Immature natural killer cell (primary cell): Measurements from ENCODE around the gene KRT83. TPM values are rescaled to one million over a fixed set of nuclear protein-coding genes. Genes with fewer than 3 reads are reported as not detected.
A peak's percentile ranks its signal among the peaks of the same experiment; 100 is the strongest.
"Not testable (repeated sequence)": the region's sequence is repeated elsewhere in the genome, so short reads cannot be mapped to it uniquely, and the experiment has no call there.

Source experiments
- DNase-seq, 3 donors: peaks; one replicate each; pipeline ENCODE4 v3.0.0; 2022; ENCODE audit warnings: mixed read lengths in 1 of 3
- H3K27ac Mint-ChIP-seq, 6 donors: one replicate each; pipeline ENCODE4 v1.8.0; 2020; ENCODE audit warnings: mixed read lengths in 6 of 6, mild to moderate bottlenecking in 5 of 6, inconsistent platforms in 4 of 6, moderate library complexity in 3 of 6
- H3K27me3 Mint-ChIP-seq, 3 donors: one replicate each; pipeline ENCODE4 v1.8.0; 2020 to 2021; ENCODE audit warnings: low read depth in 3 of 3, mild to moderate bottlenecking in 3 of 3, mixed read lengths in 3 of 3, moderate library complexity in 3 of 3, inconsistent platforms in 1 of 3
- H3K36me3 Mint-ChIP-seq, 3 donors: one replicate each; pipeline ENCODE4 v1.8.0; 2020; ENCODE audit warnings: mixed read lengths in 3 of 3, inconsistent platforms in 2 of 3, mild to moderate bottlenecking in 2 of 3
- H3K4me1 Mint-ChIP-seq, 2 donors: one replicate each; pipeline ENCODE4 v1.8.0; 2020; ENCODE audit warnings: inconsistent platforms in 2 of 2, mild to moderate bottlenecking in 2 of 2, mixed read lengths in 2 of 2, moderate library complexity in 1 of 2
- H3K4me3 Mint-ChIP-seq, 5 donors: one replicate each; pipeline ENCODE4 v1.8.0; 2020; ENCODE audit warnings: mild to moderate bottlenecking in 5 of 5, mixed read lengths in 5 of 5, inconsistent platforms in 3 of 5, moderate library complexity in 3 of 5
- H3K9me3 Mint-ChIP-seq, 6 donors: one replicate each; pipeline ENCODE4 v1.8.0; 2020; ENCODE audit warnings: mild to moderate bottlenecking in 6 of 6, mixed read lengths in 6 of 6, inconsistent platforms in 4 of 6, moderate library complexity in 3 of 6
- polyA plus RNA-seq, 3 donors: library from polyadenylated mRNA; unstranded; fragments of 300-500 nt; fragmentation: Illumina TruSeq; gene quantifications; one replicate each; pipeline ENCODE4 v1.2.3, GENCODE V29; 2021

Gene KRT83
- polyA plus RNA-seq, 3 donors from 2014 or later, result not detected

- Mint-ChIP-seq H3K36me3 (peaks cover 0 to 5% (median 2%) of the 10 kb centered on the region in 3 donors), H3K9me3 (no peaks in the 10 kb centered on the region), H3K27ac (no peak overlapping the region), H3K4me1 (peaks cover 24 to 34% of the 10 kb centered on the region in 2 donors), H3K27me3 (peaks cover 0 to 2% (median 0%) of the 10 kb centered on the region in 3 donors), H3K4me3 (no peak overlapping the region)
- no peak for DNase-seq
Observed at GRCh38 chr12:52293926-52294325, 27.3 kb downstream of the KRT83 start.

- H3K4me1 Mint-ChIP-seq, result peaks cover 48 to 59% of the 10 kb centered on the region in 2 donors
- peaks cover 0 to 5% (median 2%) of the 10 kb centered on the region in 3 donors for H3K36me3 Mint-ChIP-seq
- no peaks in the 10 kb centered on the region for H3K9me3 Mint-ChIP-seq
- peak within 1 kb of the TSS in 2 of 6 donors; percentile 20 to 45 for H3K27ac Mint-ChIP-seq
- H3K27me3 Mint-ChIP-seq, result peaks cover 4 to 8% (median 4%) of the 10 kb centered on the region in 3 donors
- no peak within 1 kb of the TSS for H3K4me3 Mint-ChIP-seq
- no peak for DNase-seq
Observed at GRCh38 chr12:52291267-52291935, 29.8 kb downstream of the KRT83 start, which contains the start of gene KRT81. TSS of gene KRT81 (minus strand) at chr12:52291534. CDS start at chr12:52291465, 69 bp downstream.

GRCh38 chr12:52290483-52291134 lies 30.6 kb downstream of the KRT83 start:
- H3K4me3 Mint-ChIP-seq, H3K27me3 Mint-ChIP-seq, H3K36me3 Mint-ChIP-seq, H3K27ac Mint-ChIP-seq, DNase-seq, H3K9me3 Mint-ChIP-seq: not testable (repeated sequence)
- peaks cover 41 to 52% of the 10 kb centered on the region in 2 donors for H3K4me1 Mint-ChIP-seq

- not testable (repeated sequence) for H3K9me3 Mint-ChIP-seq, H3K27me3 Mint-ChIP-seq, H3K36me3 Mint-ChIP-seq
- H3K4me1 Mint-ChIP-seq, result peaks cover 25 to 27% of the 10 kb centered on the region in 2 donors
- peak overlapping the region; percentile 52 to 91 (median 89) for H3K27ac Mint-ChIP-seq
- DNase-seq, result peak; percentile 76 to 79 (median 78)
- H3K4me3 Mint-ChIP-seq, result peak overlapping the region; percentile 70 to 81 (median 78)
Observed at GRCh38 chr12:52287816-52288805, 33.1 kb downstream of the KRT83 start.

- not testable (repeated sequence) for H3K36me3 Mint-ChIP-seq, H3K9me3 Mint-ChIP-seq, H3K27me3 Mint-ChIP-seq
- Mint-ChIP-seq H3K4me3 (peak overlapping the region; percentile 70 to 81 (median 78)), H3K27ac (peak overlapping the region in 4 of 6 donors; percentile 87 to 91 (median 90)), H3K4me1 (peaks cover 25 to 26% of the 10 kb centered on the region in 2 donors)
- DNase-seq, result peak in 1 of 3 donors; percentile 28
Observed at GRCh38 chr12:52286857-52287785, 34.1 kb downstream of the KRT83 start.

- Mint-ChIP-seq H3K4me3 (no peak overlapping the region), H3K4me1 (peaks cover 25 to 26% of the 10 kb centered on the region in 2 donors), H3K36me3 (no peaks in the 10 kb centered on the region), H3K27ac (peak overlapping the region in 2 of 6 donors; percentile 47 to 84), H3K27me3 (peaks cover 4 to 8% (median 6%) of the 10 kb centered on the region in 3 donors), H3K9me3 (no peaks in the 10 kb centered on the region)
- no peak for DNase-seq
Observed at GRCh38 chr12:52285851-52286530, 35.2 kb downstream of the KRT83 start.

GRCh38 chr12:52285172-52285745 lies 35.9 kb downstream of the KRT83 start:
- H3K9me3 Mint-ChIP-seq, result no peaks in the 10 kb centered on the region
- DNase-seq, result no peak
- H3K36me3 Mint-ChIP-seq, result no peaks in the 10 kb centered on the region
- peak overlapping the region in 2 of 6 donors; percentile 47 to 84 for H3K27ac Mint-ChIP-seq
- no peak overlapping the region for H3K4me3 Mint-ChIP-seq
- peaks cover 4 to 8% (median 6%) of the 10 kb centered on the region in 3 donors for H3K27me3 Mint-ChIP-seq
- peaks cover 25 to 26% of the 10 kb centered on the region in 2 donors for H3K4me1 Mint-ChIP-seq

GRCh38 chr12:52284562-52285171 lies 36.5 kb downstream of the KRT83 start:
- H3K36me3 Mint-ChIP-seq, result no peaks in the 10 kb centered on the region
- H3K4me3 Mint-ChIP-seq, result no peak overlapping the region
- no peaks in the 10 kb centered on the region for H3K9me3 Mint-ChIP-seq
- peaks cover 4 to 10% (median 6%) of the 10 kb centered on the region in 3 donors for H3K27me3 Mint-ChIP-seq
- DNase-seq, result no peak
- peaks cover 25 to 26% of the 10 kb centered on the region in 2 donors for H3K4me1 Mint-ChIP-seq
- H3K27ac Mint-ChIP-seq, result no peak overlapping the region

GRCh38 chr12:52280796-52281560 lies 40.2 kb downstream of the KRT83 start:
- no peak overlapping the region for H3K27ac Mint-ChIP-seq
- DNase-seq, result no peak
- no peak overlapping the region for H3K4me3 Mint-ChIP-seq
- no peaks in the 10 kb centered on the region for H3K9me3 Mint-ChIP-seq
- no peaks in the 10 kb centered on the region for H3K36me3 Mint-ChIP-seq
- H3K27me3 Mint-ChIP-seq, result peaks cover 0 to 11% (median 3%) of the 10 kb centered on the region in 3 donors
- H3K4me1 Mint-ChIP-seq, result peaks cover 9 to 10% of the 10 kb centered on the region in 2 donors

- Mint-ChIP-seq H3K27ac (no peak overlapping the region), H3K9me3 (no peaks in the 10 kb centered on the region), H3K36me3 (no peaks in the 10 kb centered on the region), H3K27me3 (peaks cover 0 to 9% (median 3%) of the 10 kb centered on the region in 3 donors), H3K4me1 (peaks cover 9 to 10% of the 10 kb centered on the region in 2 donors), H3K4me3 (no peak overlapping the region)
- no peak for DNase-seq
Observed at GRCh38 chr12:52280319-52280795, 40.8 kb downstream of the KRT83 start.
